ENCODE results near the gene CHST11.

- TF ChIP-seq CTCF (IDR thresholded peaks at IDR 0.05; ENCODE audit: low read depth, low read length, poor library complexity, severe bottlenecking) (no peak), EZH2phosphoT487 (IDR thresholded peaks at IDR 0.05; ENCODE audit: borderline replicate concordance, low read length) (no peak)
Observed at GRCh38 chr12:104569346-104570173, 112.8 kb downstream of the CHST11 start.

Data from DOHH2 (cell line).